ENCODE measurements around the gene WDR46.
A peak's percentile ranks its signal among the peaks of the same experiment; 100 is the strongest.
"Not testable (repeated sequence)": the region's sequence is repeated elsewhere in the genome, so short reads cannot be mapped to it uniquely, and the experiment has no call there.

Gene WDR46

GRCh38 chr6:33286946-33287914 lies 1.8 kb downstream of the WDR46 start:
- no peak for DNase-seq

GRCh38 chr6:33285214-33285613 lies 3.8 kb downstream of the WDR46 start:
- not testable (repeated sequence) for DNase-seq

GRCh38 chr6:33280539-33280938 lies 8.5 kb downstream of the WDR46 start:
- no peak for DNase-seq

GRCh38 chr6:33279971-33280511 lies 9.0 kb downstream of the WDR46 start:
- DNase-seq, result peak; percentile 44 to 71

- DNase-seq, result no peak
Observed at GRCh38 chr6:33279257-33279695, 9.8 kb downstream of the WDR46 start.

- DNase-seq, result no peak
Observed at GRCh38 chr6:33278810-33279209, 10.2 kb downstream of the WDR46 start.

GRCh38 chr6:33278392-33278741 lies 10.7 kb downstream of the WDR46 start:
- DNase-seq, result no peak

- no peak for DNase-seq
Observed at GRCh38 chr6:33277663-33278391, 11.2 kb downstream of the WDR46 start.

- DNase-seq, result peak; percentile 40 to 65
Observed at GRCh38 chr6:33276864-33277662, 12.0 kb downstream of the WDR46 start, which contains the start of gene B3GALT4. Gene B3GALT4, plus strand, starts transcription at chr6:33277123. Its CDS starts 297 bp downstream, at chr6:33277420.

- no peak for DNase-seq
Observed at GRCh38 chr6:33276581-33276863, 12.5 kb downstream of the WDR46 start.

GRCh38 chr6:33275795-33276580 lies 13.1 kb downstream of the WDR46 start:
- not testable (repeated sequence) for DNase-seq

GRCh38 chr6:33273924-33274902 lies 14.8 kb downstream of the WDR46 start:
- no peak for DNase-seq

GRCh38 chr6:33273129-33273923 lies 15.7 kb downstream of the WDR46 start:
- DNase-seq, result no peak

GRCh38 chr6:33272275-33273128 lies 16.5 kb downstream of the WDR46 start:
- DNase-seq, result no peak

GRCh38 chr6:33271468-33272274 lies 17.4 kb downstream of the WDR46 start, which contains the start of the genes RPS18 and VPS52:
Gene RPS18, plus strand, starts transcription at chr6:33272075. Its CDS starts 45 bp downstream, at chr6:33272120.
Gene VPS52, minus strand, starts transcription at chr6:33271876. Its CDS starts 201 bp downstream, at chr6:33271675.
- peak; percentile 95 to 98 for DNase-seq

GRCh38 chr6:33271117-33271467 lies 17.9 kb downstream of the WDR46 start:
- DNase-seq, result no peak

GRCh38 chr6:33264015-33264414 lies 25.0 kb downstream of the WDR46 start:
- no peak for DNase-seq

- DNase-seq, result not testable (repeated sequence)
Observed at GRCh38 chr6:33262490-33262889, 26.5 kb downstream of the WDR46 start.

All from NCI-H524 (cell line).